Type B pancreatic cell (in vitro differentiated cells): Measurements from ENCODE around the gene STAT3. TPM values are rescaled to one million over a fixed set of nuclear protein-coding genes. Genes with fewer than 3 reads are reported as not detected.
"Not testable (repeated sequence)": the region's sequence is repeated elsewhere in the genome, so short reads cannot be mapped to it uniquely, and the experiment has no call there.

Experiments used
- DNase-seq: peaks from one replicate; pipeline ENCODE4 v3.0.0; 2021; ENCODE audit warnings: mixed read lengths; ENCODE audit not compliant: unreplicated experiment; ENCODE audit errors: extremely low spot score
- H3K27ac Mint-ChIP-seq: 2 replicates; pipeline ENCODE4 v1.8.0; 2021; ENCODE audit warnings: mild to moderate bottlenecking, mixed read lengths
- H3K27me3 Mint-ChIP-seq: 2 replicates; pipeline ENCODE4 v1.8.0; 2021; ENCODE audit warnings: mixed read lengths
- H3K36me3 Mint-ChIP-seq: 2 replicates; pipeline ENCODE4 v1.8.0; 2021; ENCODE audit warnings: mixed read lengths
- H3K4me1 Mint-ChIP-seq: one replicate; pipeline ENCODE4 v1.8.0; 2021; ENCODE audit warnings: mixed read lengths; ENCODE audit not compliant: unreplicated experiment
- H3K4me3 Mint-ChIP-seq: 2 replicates; pipeline ENCODE4 v1.8.0; 2021; ENCODE audit warnings: mild to moderate bottlenecking, mixed read lengths
- H3K9me3 Mint-ChIP-seq: 2 replicates; pipeline ENCODE4 v1.8.0; 2021; ENCODE audit warnings: mixed read lengths
- total RNA-seq: library from RNA; stranded (reverse); gene quantifications from 2 replicates; pipeline ENCODE4 v1.2.1, GENCODE V29; 2021; ENCODE audit warnings: low replicate concordance
- TF ChIP-seq, protein P1 (sequence below): fragments of 200-600 bp; sonication (generic); conservative IDR thresholded peaks from 2 replicates; pipeline ENCODE4 v1.5.0; 2021; ENCODE audit warnings: antibody characterized with exemption, mild to moderate bottlenecking

Gene STAT3
- total RNA-seq, 1 donor from 2014 or later, result 64.9 TPM

DNA sequence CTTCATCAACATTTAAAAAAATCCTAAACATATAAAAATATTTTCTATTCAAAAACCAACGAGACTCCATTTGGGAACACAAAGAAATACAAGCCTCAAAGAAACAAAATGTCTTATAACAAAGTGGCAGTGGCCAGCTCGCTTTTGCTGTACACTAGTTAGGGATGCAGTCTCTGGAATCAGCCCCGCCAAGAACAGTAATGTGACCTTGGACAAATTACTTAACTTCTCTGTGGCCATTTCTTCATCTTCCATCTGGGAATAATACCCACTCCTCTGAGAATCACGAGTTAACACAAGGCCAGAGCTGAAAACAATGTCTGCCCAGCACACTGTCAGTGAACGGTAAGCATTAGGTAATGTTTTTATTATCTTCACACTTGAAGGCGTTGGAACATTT lies 117.6 kb downstream of the STAT3 start:
- Mint-ChIP-seq H3K4me1 (peaks cover 31% of the 10 kb centered on the region), H3K27me3 (no peaks in the 10 kb centered on the region)
- DNase-seq, result no peak

DNA sequence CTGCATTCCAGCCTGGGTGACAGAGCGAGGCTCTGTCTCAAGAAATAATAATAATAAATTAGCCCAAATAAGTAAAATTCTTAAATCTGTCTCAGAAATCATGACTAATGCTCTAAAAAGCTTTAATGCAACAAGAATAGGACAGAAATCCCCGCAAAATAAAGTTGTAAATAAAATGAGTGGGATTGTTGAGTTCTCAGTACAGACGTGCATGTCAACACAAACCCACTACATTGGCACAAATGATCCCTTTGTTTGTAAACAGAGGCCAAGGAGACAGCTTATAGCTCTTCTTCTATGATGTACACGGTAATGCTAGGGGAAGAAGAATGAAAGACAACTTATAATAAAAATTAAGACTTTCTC lies 118.1 kb downstream of the STAT3 start:
- H3K36me3 Mint-ChIP-seq, result no peaks in the 10 kb centered on the region
- H3K27me3 Mint-ChIP-seq, result no peaks in the 10 kb centered on the region
- TF ChIP-seq, protein P1, sequence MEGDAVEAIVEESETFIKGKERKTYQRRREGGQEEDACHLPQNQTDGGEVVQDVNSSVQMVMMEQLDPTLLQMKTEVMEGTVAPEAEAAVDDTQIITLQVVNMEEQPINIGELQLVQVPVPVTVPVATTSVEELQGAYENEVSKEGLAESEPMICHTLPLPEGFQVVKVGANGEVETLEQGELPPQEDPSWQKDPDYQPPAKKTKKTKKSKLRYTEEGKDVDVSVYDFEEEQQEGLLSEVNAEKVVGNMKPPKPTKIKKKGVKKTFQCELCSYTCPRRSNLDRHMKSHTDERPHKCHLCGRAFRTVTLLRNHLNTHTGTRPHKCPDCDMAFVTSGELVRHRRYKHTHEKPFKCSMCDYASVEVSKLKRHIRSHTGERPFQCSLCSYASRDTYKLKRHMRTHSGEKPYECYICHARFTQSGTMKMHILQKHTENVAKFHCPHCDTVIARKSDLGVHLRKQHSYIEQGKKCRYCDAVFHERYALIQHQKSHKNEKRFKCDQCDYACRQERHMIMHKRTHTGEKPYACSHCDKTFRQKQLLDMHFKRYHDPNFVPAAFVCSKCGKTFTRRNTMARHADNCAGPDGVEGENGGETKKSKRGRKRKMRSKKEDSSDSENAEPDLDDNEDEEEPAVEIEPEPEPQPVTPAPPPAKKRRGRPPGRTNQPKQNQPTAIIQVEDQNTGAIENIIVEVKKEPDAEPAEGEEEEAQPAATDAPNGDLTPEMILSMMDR, result no peak
- no peak overlapping the region for H3K27ac Mint-ChIP-seq
- H3K4me1 Mint-ChIP-seq, result peaks cover 27% of the 10 kb centered on the region
- no peaks in the 10 kb centered on the region for H3K9me3 Mint-ChIP-seq
- no peak for DNase-seq
- no peak overlapping the region for H3K4me3 Mint-ChIP-seq

More for the DNA sequence above, 117.6 kb downstream of the STAT3 start:
- Mint-ChIP-seq H3K27ac (no peak overlapping the region), H3K36me3 (no peaks in the 10 kb centered on the region), H3K4me3 (no peak overlapping the region), H3K9me3 (no peaks in the 10 kb centered on the region)
- TF ChIP-seq, protein P1, result no peak

DNA sequence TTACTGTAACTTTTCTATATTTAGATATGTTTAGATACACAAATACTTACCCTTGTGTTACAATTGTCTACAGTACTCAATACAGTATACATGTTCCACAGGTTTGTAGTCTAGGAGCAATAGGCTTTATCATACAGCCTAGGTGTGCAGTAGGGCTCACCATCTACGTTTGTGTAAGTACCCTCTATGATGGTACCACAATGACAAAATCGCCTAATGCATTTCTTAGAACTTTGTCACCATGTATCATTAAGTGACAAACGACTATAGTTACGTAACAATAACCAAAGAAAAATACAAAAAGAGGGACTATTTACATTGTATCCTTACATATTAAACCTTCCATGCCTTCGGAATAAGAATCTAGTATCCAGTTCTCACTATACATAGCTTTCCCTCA lies 120.0 kb downstream of the STAT3 start:
- no peaks in the 10 kb centered on the region for H3K9me3 Mint-ChIP-seq
- H3K27ac Mint-ChIP-seq, result no peak overlapping the region
- no peak for DNase-seq
- TF ChIP-seq, protein P1, result no peak
- no peaks in the 10 kb centered on the region for H3K27me3 Mint-ChIP-seq
- H3K4me3 Mint-ChIP-seq, result no peak overlapping the region
- peaks cover 13% of the 10 kb centered on the region for H3K4me1 Mint-ChIP-seq
- no peaks in the 10 kb centered on the region for H3K36me3 Mint-ChIP-seq

DNA sequence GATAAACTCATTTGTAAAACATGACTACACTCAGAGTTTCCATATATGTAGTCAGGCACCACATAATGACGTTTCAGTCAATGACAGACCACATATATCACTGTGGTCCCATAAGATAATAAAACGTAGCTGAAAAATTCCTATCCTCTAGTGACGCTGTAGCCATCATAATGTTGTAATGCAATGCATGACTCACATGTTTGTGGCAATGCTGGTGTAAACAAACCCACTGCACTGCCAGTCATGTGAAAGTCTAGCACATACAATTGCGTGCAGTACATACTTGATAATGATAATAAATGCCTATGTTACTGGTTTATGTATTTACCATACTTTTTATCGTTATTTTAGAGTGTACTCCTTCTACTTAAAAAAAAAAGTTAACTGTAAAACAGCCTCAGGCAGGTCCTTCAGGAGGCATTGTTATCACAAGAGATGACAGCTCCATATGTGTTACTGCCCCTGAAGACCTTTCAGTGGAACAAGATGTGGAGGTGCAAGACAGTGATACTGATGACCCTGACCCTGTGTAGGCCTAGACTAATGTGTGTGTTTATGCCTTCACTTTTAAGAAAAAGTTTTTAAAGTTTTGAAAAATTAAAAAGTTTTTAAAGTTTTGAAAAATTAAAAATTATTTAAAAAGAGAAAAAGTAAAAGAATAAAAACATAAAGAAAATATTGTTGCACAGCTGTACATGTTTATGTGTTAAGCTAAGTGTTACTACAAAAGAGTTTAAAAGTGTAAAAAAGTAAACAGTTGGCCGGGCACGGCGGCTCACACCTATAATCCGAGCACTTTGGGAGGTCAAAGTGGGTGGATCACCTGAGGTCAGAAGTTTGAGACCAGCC lies 121.1 kb downstream of the STAT3 start:
- no peaks in the 10 kb centered on the region for H3K9me3 Mint-ChIP-seq
- TF ChIP-seq, protein P1, result no peak
- H3K27ac Mint-ChIP-seq, result no peak overlapping the region
- peaks cover 4% of the 10 kb centered on the region for H3K4me1 Mint-ChIP-seq
- no peak for DNase-seq
- no peaks in the 10 kb centered on the region for H3K36me3 Mint-ChIP-seq
- no peak overlapping the region for H3K4me3 Mint-ChIP-seq
- no peaks in the 10 kb centered on the region for H3K27me3 Mint-ChIP-seq

DNA sequence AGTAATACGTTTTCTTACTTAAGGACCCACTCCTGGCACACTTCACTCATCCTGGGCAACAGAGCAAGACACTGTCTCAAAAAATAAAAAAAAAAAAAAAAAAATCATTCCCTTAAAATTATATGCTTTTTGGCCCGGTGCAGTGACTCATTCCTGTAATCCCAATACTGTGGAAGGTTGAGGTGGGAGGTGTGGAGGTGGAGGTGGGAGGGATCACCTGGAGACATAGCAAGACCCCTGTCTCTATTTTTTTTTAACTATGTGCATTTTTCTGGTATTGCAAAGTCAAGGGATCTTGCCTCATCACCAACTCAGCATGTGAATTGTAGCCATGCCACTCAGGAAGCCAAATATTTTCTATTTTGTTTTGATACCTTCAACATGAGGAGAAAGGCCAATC lies 121.8 kb downstream of the STAT3 start:
- Mint-ChIP-seq H3K4me3 (no peak overlapping the region), H3K36me3 (no peaks in the 10 kb centered on the region), H3K27me3 (no peaks in the 10 kb centered on the region), H3K4me1 (no peaks in the 10 kb centered on the region), H3K27ac (no peak overlapping the region), H3K9me3 (no peaks in the 10 kb centered on the region)
- no peak for DNase-seq
- TF ChIP-seq, protein P1, result no peak

DNA sequence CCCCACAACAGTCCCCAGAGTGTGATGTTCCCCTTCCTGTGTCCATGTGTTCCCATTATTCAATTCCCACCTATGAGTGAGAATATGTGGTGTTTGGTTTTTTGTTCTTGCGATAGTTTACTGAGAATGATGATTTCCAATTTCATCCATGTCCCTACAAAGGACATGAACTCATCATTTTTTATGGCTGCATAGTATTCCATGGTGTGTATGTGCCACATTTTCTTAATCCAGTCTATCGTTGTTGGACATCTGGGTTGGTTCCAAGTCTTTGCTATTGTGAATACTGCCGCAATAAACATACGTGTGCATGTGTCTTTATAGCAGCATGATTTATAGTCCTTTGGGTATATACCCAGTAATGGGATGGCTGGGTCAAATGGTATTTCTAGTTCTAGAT lies 123.9 kb downstream of the STAT3 start:
- H3K27me3 Mint-ChIP-seq, H3K9me3 Mint-ChIP-seq, H3K4me3 Mint-ChIP-seq, H3K36me3 Mint-ChIP-seq, H3K27ac Mint-ChIP-seq, DNase-seq, H3K4me1 Mint-ChIP-seq: not testable (repeated sequence)

Other genes with a start within 250 kb of the STAT3 start
- gene RAB5C, start 233.5 kb downstream of the STAT3 start, total RNA-seq, result 85.6 and 107 TPM in 2 replicates
- not detected in 2 replicates for gene KCNH4, start 207.3 kb downstream of the STAT3 start, total RNA-seq
- gene HCRT, start 203.0 kb downstream of the STAT3 start, total RNA-seq, result not detected in 2 replicates
- 4.4 and 6.4 TPM in 2 replicates for gene GHDC, start 193.9 kb downstream of the STAT3 start, total RNA-seq
- gene STAT5B, start 112.1 kb downstream of the STAT3 start, total RNA-seq, result 22.0 and 42.3 TPM in 2 replicates
- 1.6 and 2.0 TPM in 2 replicates for gene STAT5A, start 99.9 kb downstream of the STAT3 start, total RNA-seq
- 21.9 and 49.0 TPM in 2 replicates for gene CAVIN1, start 34.8 kb upstream of the STAT3 start, total RNA-seq
- gene ATP6V0A1, start 70.4 kb upstream of the STAT3 start, total RNA-seq, result 65.5 and 69.4 TPM in 2 replicates
- gene NAGLU, start 147.8 kb upstream of the STAT3 start, total RNA-seq, result 24.0 and 26.5 TPM in 2 replicates
- 2.2 and 2.7 TPM in 2 replicates for gene HSD17B1, start 164.5 kb upstream of the STAT3 start, total RNA-seq
- gene COASY, start 173.7 kb upstream of the STAT3 start, total RNA-seq, result 78.0 and 80.8 TPM in 2 replicates
- gene MLX, start 178.7 kb upstream of the STAT3 start, total RNA-seq, result 31.3 and 32.3 TPM in 2 replicates
- 10.6 and 22.6 TPM in 2 replicates for gene PSMC3IP, start 189.3 kb upstream of the STAT3 start, total RNA-seq
- gene RETREG3, start 220.9 kb upstream of the STAT3 start, total RNA-seq, result 62.9 and 82.6 TPM in 2 replicates
- 44.7 and 63.2 TPM in 2 replicates for gene TUBG1, start 221.2 kb upstream of the STAT3 start, total RNA-seq